HCT116 (cell line): ENCODE results near the gene TFAP2B. TPM values are rescaled to one million over a fixed set of nuclear protein-coding genes. Genes with fewer than 3 reads are reported as not detected.

Experiments used
- ATAC-seq: fragments of 200-7000 bp; cut with Tn5 transposase; 2 replicates; pipeline ENCODE4 v1.9.1; 2020; ENCODE audit warnings: mild to moderate bottlenecking, moderate library complexity
- BruUV-seq: library from RNA; stranded (reverse); fragments of 400-500 nt; replicated peaks from 2 replicates; lab custom pipeline; 2021; lab: Mats Ljungman, UMichigan
- CTCF ChIA-PET: fragments of 300-600 bp; sonication (Branson Sonifier 250); formaldehyde crosslinking; loops from one replicate; lab custom pipeline; 2021; ENCODE audit warnings: antibody characterized with exemption; lab: Charles Lee
- POLR2A ChIA-PET: fragments of 300-600, 350-600 bp; sonication (Branson Sonifier 250); formaldehyde crosslinking; loops from one replicate; lab custom pipeline; 2021; ENCODE audit warnings: antibody characterized with exemption; lab: Charles Lee
- RAD21 ChIA-PET, 2 experiments: fragments of 300-600 bp; sonication (Branson Sonifier 250); formaldehyde crosslinking; loops; one replicate each; lab custom pipeline; 2023; ENCODE audit warnings: low total read pairs in 2 of 2; ENCODE audit not compliant: uncharacterized antibody in 2 of 2, unreplicated experiment in 2 of 2, low non-redundant PET in 1 of 2; lab: Charles Lee
- DNase-seq: peaks from one replicate; pipeline ENCODE4 v3.0.0-alpha.2; 2010; ENCODE audit warnings: low read depth, low spot score
- H2AFZ ChIP-seq: fragments of 200-600 bp; shearing (Covaris generic), sonication (generic); 2 replicates; pipeline ENCODE4 v1.6.1; 2017; ENCODE audit warnings: low read depth, mixed run types, mixed read lengths, antibody characterized with exemption, low read length; ENCODE audit not compliant: poor library complexity, severe bottlenecking
- H3K27ac ChIP-seq: 2 replicates; pipeline ENCODE4 v1.5.1; 2012; ENCODE audit warnings: low read depth, low read length
- H3K27me3 ChIP-seq: fragments of 200-600 bp; sonication (generic); 2 replicates; pipeline ENCODE4 v1.6.1; 2016; ENCODE audit warnings: mixed run types, low read length, mixed read lengths; ENCODE audit not compliant: insufficient read depth
- H3K36me3 ChIP-seq, 2 experiments: fragments of 200-500 bp in 1 of 2; fragments of 200-600 bp in 1 of 2; sonication (Bioruptor generic) in 1 of 2; sonication (generic) in 1 of 2; 2 replicates each; pipeline versions ENCODE4 v1.5.1 to v1.6.1; 2014 to 2016; ENCODE audit warnings: low read length in 2 of 2, inconsistent platforms in 1 of 2, mixed read lengths in 1 of 2, mixed run types in 1 of 2; ENCODE audit not compliant: insufficient read depth in 2 of 2, control insufficient read depth in 1 of 2
- H3K4me1 ChIP-seq, 2 experiments: fragments of 200-600 bp in 1 of 2; sonication (generic) in 1 of 2; 2 replicates each; pipeline versions ENCODE4 v1.5.1 to v1.6.1; 2012 to 2017; ENCODE audit warnings: low read length in 2 of 2, inconsistent platforms in 1 of 2, mild to moderate bottlenecking in 1 of 2, mixed read lengths in 1 of 2, mixed run types in 1 of 2, moderate library complexity in 1 of 2; ENCODE audit not compliant: insufficient read depth in 2 of 2, control insufficient read depth in 1 of 2
- H3K4me2 ChIP-seq: fragments of 200-600 bp; sonication (generic); 2 replicates; pipeline ENCODE4 v1.6.1; 2017; ENCODE audit warnings: mixed run types, low read length, mixed read lengths
- H3K4me3 ChIP-seq, 2 experiments: fragments of 200-600 bp in 1 of 2; sonication (generic) in 1 of 2; replicated peaks in 1 of 2; 2 replicates each; pipeline ENCODE4 v1.5.1; 2011 to 2016; ENCODE audit warnings: low read length in 2 of 2, control low read depth in 1 of 2, low read depth in 1 of 2, mild to moderate bottlenecking in 1 of 2, mixed read lengths in 1 of 2, mixed run types in 1 of 2
- H3K79me2 ChIP-seq: fragments of 200-600 bp; sonication (generic); 2 replicates; pipeline ENCODE4 v1.6.1; 2017; ENCODE audit warnings: mild to moderate bottlenecking, mixed run types, low read length, moderate library complexity, mixed read lengths; ENCODE audit not compliant: insufficient read depth
- H3K9ac ChIP-seq: fragments of 200-600 bp; sonication (generic); 2 replicates; pipeline ENCODE4 v1.6.1; 2016; ENCODE audit warnings: low read length, mixed read lengths
- H3K9me2 ChIP-seq: fragments of 200-600 bp; sonication (generic), shearing (Covaris generic); 2 replicates; pipeline ENCODE4 v1.6.1; 2017; ENCODE audit warnings: mixed run types, mild to moderate bottlenecking, moderate library complexity; ENCODE audit not compliant: insufficient read depth
- H3K9me3 ChIP-seq, 2 experiments: fragments of 200-500 bp in 1 of 2; fragments of 200-600 bp in 1 of 2; sonication (Bioruptor generic) in 1 of 2; sonication (generic) in 1 of 2; 2 replicates each; pipeline ENCODE4 v1.6.1; 2014 to 2017; ENCODE audit warnings: low read length in 2 of 2, mixed read lengths in 2 of 2, inconsistent platforms in 1 of 2, low read depth in 1 of 2, mild to moderate bottlenecking in 1 of 2, mixed run types in 1 of 2, moderate library complexity in 1 of 2; ENCODE audit not compliant: control insufficient read depth in 1 of 2, insufficient read depth in 1 of 2
- H4K20me1 ChIP-seq: fragments of 200-600 bp; sonication (generic), shearing (Covaris generic); 2 replicates; pipeline ENCODE4 v1.6.1; 2017; ENCODE audit warnings: mixed run types, mild to moderate bottlenecking, moderate library complexity; ENCODE audit not compliant: insufficient read depth
- CBX3 ChIP-seq: IDR thresholded peaks from 2 replicates; pipeline ENCODE4 v1.6.1; 2012; ENCODE audit warnings: low read depth
- CEBPB ChIP-seq: IDR thresholded peaks from 2 replicates; pipeline ENCODE4 v1.6.1; 2012; ENCODE audit warnings: low read depth
- EGR1 ChIP-seq: IDR thresholded peaks from 2 replicates; pipeline ENCODE4 v1.6.1; 2012; ENCODE audit warnings: low read depth
- ELF1 ChIP-seq: IDR thresholded peaks from 2 replicates; pipeline ENCODE4 v1.6.1; 2012; ENCODE audit warnings: low read depth, borderline replicate concordance
- EZH2 ChIP-seq: fragments of 200-600 bp; sonication (generic); IDR thresholded peaks from 2 replicates; pipeline ENCODE4 v1.6.1; 2017; ENCODE audit warnings: antibody characterized with exemption, mixed run types
- EZH2phosphoT487 ChIP-seq: fragments of 200-600 bp; IDR thresholded peaks from 2 replicates; pipeline ENCODE4 v1.6.1; 2018; ENCODE audit warnings: antibody characterized with exemption, borderline replicate concordance
- FOSL1 ChIP-seq: IDR thresholded peaks from 2 replicates; pipeline ENCODE4 v1.6.1; 2012; ENCODE audit warnings: low read depth
- JUND ChIP-seq: IDR thresholded peaks from 2 replicates; pipeline ENCODE4 v1.6.1; 2012
- POLR2A ChIP-seq: IDR thresholded peaks from 2 replicates; pipeline ENCODE4 v1.7.0; 2011; ENCODE audit warnings: borderline replicate concordance; ENCODE audit not compliant: insufficient read depth, insufficient read length; ENCODE audit errors: extremely low read depth
- POLR2AphosphoS5 ChIP-seq: IDR thresholded peaks from 2 replicates; pipeline ENCODE4 v1.6.1; 2011; ENCODE audit warnings: mild to moderate bottlenecking, low read depth, low read length, moderate library complexity
- RAD21 ChIP-seq: IDR thresholded peaks from 2 replicates; pipeline ENCODE4 v1.6.1; 2012; ENCODE audit warnings: low read depth, mild to moderate bottlenecking
- SIN3A ChIP-seq: IDR thresholded peaks from 2 replicates; pipeline ENCODE4 v1.6.1; 2012; ENCODE audit warnings: low read depth
- SP1 ChIP-seq: IDR thresholded peaks from 2 replicates; pipeline ENCODE4 v1.6.1; 2012; ENCODE audit warnings: low read depth
- SRF ChIP-seq: IDR thresholded peaks from 2 replicates; pipeline ENCODE4 v1.6.1; 2012; ENCODE audit warnings: low read depth
- TCF7L2 ChIP-seq: IDR thresholded peaks from 2 replicates; pipeline ENCODE4 v1.7.0; 2011; ENCODE audit warnings: borderline replicate concordance, inconsistent platforms; ENCODE audit not compliant: insufficient read depth, insufficient read length; ENCODE audit errors: extremely low read depth
- YY1 ChIP-seq: IDR thresholded peaks from 2 replicates; pipeline ENCODE4 v1.6.1; 2011; ENCODE audit warnings: low read length, low read depth, moderate library complexity, mild to moderate bottlenecking; ENCODE audit not compliant: insufficient replicate concordance; ENCODE audit errors: extremely low read depth
- ZFX ChIP-seq: fragments of 450-650 bp; IDR thresholded peaks from 2 replicates; pipeline ENCODE4 v1.6.1; 2017
- intact Hi-C: fragments of 100-400 bp; cut with micrococcal nuclease; formaldehyde crosslinking; loops from 2 replicates; pipeline ENCODE4 v1.10.0; 2022
- total RNA-seq: library from RNA; stranded (reverse); gene quantifications from one replicate; pipeline ENCODE4 v1.2.1, GENCODE V29; 2021; ENCODE audit not compliant: unreplicated experiment
- TF ChIP-seq, protein P1 (sequence below): IDR thresholded peaks from 2 replicates; pipeline ENCODE4 v1.6.1; 2012
- TF ChIP-seq, protein P2 (sequence below), 3 experiments: fragments of 200-600 bp in 1 of 3; sonication (generic) in 1 of 3; IDR thresholded peaks in 2 of 3; conservative IDR thresholded peaks in 1 of 3; 2 replicates each; pipeline ENCODE4 v1.5.1; 2012 to 2017; ENCODE audit warnings: low read depth in 2 of 3, low read length in 2 of 3, antibody characterized with exemption in 1 of 3, borderline replicate concordance in 1 of 3, control low read depth in 1 of 3, mild to moderate bottlenecking in 1 of 3, mixed read lengths in 1 of 3, mixed run types in 1 of 3, moderate library complexity in 1 of 3; ENCODE audit not compliant: insufficient read depth in 1 of 3
- TF ChIP-seq, protein P3 (sequence below): IDR thresholded peaks from 2 replicates; pipeline ENCODE4 v1.6.1; 2012
- TF ChIP-seq, protein P4 (sequence below): IDR thresholded peaks from 2 replicates; pipeline ENCODE4 v1.6.1; 2012; ENCODE audit warnings: low read depth

Gene TFAP2B
- total RNA-seq, 1 experiment from 2014 or later: not detected

DNA sequence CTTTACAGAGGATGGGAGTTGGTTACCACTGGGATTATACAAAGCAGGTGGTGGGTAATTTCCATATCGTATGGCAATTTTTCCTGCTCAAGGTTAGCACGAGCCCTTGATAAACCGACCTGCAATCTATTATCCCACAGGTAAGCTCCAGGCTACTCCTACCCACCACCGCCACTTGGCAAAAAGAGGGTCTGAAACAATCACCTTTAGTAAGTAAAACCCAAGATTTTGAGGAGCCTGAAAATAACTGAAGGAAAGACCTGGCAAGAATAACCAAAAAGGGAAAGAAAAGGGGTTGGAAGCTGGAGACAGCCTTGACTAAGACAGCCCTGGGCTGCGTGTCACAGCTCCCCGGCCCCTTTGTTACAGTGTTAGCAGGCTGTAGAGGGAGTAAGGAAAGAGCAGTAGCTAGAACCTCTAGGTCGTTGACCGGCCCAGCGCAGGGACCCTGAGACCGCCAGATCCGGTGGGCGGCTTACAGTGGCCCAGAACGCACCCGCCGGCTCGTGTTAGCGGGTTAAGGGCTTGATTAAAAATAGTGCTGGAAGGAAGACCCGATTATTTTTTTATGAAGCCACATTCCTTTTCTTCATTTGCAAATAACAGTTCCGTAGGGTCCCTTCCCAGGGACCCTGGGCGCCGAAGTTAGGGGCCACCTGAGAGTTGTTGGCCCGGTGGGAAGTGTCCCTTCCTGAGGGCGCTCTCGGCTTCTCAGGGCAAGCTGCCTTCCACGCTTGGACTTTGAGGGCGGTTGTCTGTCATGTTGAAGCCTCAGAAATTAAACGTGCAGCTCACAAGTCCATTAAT is 30.5 kb downstream of the TFAP2B start (continued):
- TF ChIP-seq EGR1 (no peak), POLR2A (no peak), JUND (no peak), RAD21 (no peak), ZFX (no peak), FOSL1 (no peak), EZH2phosphoT487 (no peak), EZH2 (no peak)
- TF ChIP-seq, protein P1, sequence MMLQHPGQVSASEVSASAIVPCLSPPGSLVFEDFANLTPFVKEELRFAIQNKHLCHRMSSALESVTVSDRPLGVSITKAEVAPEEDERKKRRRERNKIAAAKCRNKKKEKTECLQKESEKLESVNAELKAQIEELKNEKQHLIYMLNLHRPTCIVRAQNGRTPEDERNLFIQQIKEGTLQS: no peak
- TF ChIP-seq, protein P2, sequence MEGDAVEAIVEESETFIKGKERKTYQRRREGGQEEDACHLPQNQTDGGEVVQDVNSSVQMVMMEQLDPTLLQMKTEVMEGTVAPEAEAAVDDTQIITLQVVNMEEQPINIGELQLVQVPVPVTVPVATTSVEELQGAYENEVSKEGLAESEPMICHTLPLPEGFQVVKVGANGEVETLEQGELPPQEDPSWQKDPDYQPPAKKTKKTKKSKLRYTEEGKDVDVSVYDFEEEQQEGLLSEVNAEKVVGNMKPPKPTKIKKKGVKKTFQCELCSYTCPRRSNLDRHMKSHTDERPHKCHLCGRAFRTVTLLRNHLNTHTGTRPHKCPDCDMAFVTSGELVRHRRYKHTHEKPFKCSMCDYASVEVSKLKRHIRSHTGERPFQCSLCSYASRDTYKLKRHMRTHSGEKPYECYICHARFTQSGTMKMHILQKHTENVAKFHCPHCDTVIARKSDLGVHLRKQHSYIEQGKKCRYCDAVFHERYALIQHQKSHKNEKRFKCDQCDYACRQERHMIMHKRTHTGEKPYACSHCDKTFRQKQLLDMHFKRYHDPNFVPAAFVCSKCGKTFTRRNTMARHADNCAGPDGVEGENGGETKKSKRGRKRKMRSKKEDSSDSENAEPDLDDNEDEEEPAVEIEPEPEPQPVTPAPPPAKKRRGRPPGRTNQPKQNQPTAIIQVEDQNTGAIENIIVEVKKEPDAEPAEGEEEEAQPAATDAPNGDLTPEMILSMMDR (IDR thresholded peaks at IDR 0.05 in 2 of 3, conservative IDR thresholded peaks at IDR 0.05 in 1 of 3; ENCODE audit: borderline replicate concordance in 1 of 3, insufficient read depth in 1 of 3, low read depth in 2 of 3, low read length in 2 of 3): no peak
- TF ChIP-seq, all 23 proteins: peak for 0

DNA sequence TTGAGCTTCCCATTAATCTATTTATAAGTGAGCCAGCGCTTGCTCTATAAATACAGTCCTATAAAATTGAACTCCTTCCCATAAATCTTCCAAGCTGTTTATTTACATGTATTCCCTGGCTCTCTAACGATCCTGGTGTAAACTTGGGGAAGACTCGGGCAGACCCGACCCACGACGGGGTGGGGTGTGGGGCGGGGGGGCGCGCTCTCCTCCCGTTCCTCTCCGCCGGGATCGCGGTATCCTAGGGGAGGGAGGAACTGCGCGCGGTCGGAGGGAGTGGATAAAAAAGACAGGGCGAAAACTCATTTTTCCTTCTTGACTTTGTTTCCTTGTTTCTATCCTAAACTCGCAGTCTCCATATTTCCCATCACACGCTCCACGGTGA is 31.1 kb downstream of the TFAP2B start:
- ChIA-PET RAD21 (no interaction called here), POLR2A (no interaction called here), CTCF (no interaction called here)
- Histone ChIP-seq H2AFZ (no peak overlapping the region), H3K4me2 (no peak overlapping the region), H3K27ac (no peak overlapping the region), H3K4me1 (no peaks in the 10 kb centered on the region), H3K9me3 (peaks cover 0 to 14% of the 10 kb centered on the region in 2 experiments; a peak in 2 of 4 replicates), H3K4me3 (no peak overlapping the region), H3K27me3 (no peaks in the 10 kb centered on the region), H4K20me1 (no peaks in the 10 kb centered on the region), H3K79me2 (no peaks in the 10 kb centered on the region), H3K9ac (no peak overlapping the region), H3K9me2 (no peaks in the 10 kb centered on the region), H3K36me3 (no peaks in the 10 kb centered on the region)
- ATAC-seq: no peak
- intact Hi-C loops: no loop called here
- BruUV-seq: no TSS peak
- no peak for DNase-seq
- TF ChIP-seq, protein P3, sequence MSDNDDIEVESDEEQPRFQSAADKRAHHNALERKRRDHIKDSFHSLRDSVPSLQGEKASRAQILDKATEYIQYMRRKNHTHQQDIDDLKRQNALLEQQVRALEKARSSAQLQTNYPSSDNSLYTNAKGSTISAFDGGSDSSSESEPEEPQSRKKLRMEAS: no peak
- TF ChIP-seq, protein P4, sequence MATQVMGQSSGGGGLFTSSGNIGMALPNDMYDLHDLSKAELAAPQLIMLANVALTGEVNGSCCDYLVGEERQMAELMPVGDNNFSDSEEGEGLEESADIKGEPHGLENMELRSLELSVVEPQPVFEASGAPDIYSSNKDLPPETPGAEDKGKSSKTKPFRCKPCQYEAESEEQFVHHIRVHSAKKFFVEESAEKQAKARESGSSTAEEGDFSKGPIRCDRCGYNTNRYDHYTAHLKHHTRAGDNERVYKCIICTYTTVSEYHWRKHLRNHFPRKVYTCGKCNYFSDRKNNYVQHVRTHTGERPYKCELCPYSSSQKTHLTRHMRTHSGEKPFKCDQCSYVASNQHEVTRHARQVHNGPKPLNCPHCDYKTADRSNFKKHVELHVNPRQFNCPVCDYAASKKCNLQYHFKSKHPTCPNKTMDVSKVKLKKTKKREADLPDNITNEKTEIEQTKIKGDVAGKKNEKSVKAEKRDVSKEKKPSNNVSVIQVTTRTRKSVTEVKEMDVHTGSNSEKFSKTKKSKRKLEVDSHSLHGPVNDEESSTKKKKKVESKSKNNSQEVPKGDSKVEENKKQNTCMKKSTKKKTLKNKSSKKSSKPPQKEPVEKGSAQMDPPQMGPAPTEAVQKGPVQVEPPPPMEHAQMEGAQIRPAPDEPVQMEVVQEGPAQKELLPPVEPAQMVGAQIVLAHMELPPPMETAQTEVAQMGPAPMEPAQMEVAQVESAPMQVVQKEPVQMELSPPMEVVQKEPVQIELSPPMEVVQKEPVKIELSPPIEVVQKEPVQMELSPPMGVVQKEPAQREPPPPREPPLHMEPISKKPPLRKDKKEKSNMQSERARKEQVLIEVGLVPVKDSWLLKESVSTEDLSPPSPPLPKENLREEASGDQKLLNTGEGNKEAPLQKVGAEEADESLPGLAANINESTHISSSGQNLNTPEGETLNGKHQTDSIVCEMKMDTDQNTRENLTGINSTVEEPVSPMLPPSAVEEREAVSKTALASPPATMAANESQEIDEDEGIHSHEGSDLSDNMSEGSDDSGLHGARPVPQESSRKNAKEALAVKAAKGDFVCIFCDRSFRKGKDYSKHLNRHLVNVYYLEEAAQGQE: no peak
- TF ChIP-seq EZH2phosphoT487 (no peak), POLR2AphosphoS5 (no peak), EGR1 (no peak), EZH2 (no peak), CBX3 (no peak), SP1 (no peak), SIN3A (no peak), RAD21 (no peak), FOSL1 (no peak), YY1 (no peak), ELF1 (no peak), CEBPB (no peak), TCF7L2 (no peak), ZFX (no peak), SRF (no peak), JUND (no peak)
